Neural crest cell (in vitro differentiated cells): ENCODE measurements around the gene COPS2. TPM values are rescaled to one million over a fixed set of nuclear protein-coding genes. Genes with fewer than 3 reads are reported as not detected.

Source experiments
- DNase-seq: peaks from one replicate; pipeline ENCODE4 v3.0.0; 2021; ENCODE audit warnings: low read depth, mixed read lengths, low spot score
- H3K27ac Mint-ChIP-seq: one replicate; pipeline ENCODE4 v1.8.0; 2021; ENCODE audit warnings: mild to moderate bottlenecking, mixed read lengths; ENCODE audit not compliant: unreplicated experiment
- H3K27me3 Mint-ChIP-seq: 2 replicates; pipeline ENCODE4 v1.8.0; 2021; ENCODE audit warnings: low read depth, mild to moderate bottlenecking, mixed read lengths
- H3K36me3 Mint-ChIP-seq: 2 replicates; pipeline ENCODE4 v1.8.0; 2021; ENCODE audit warnings: low read depth, mild to moderate bottlenecking, mixed read lengths
- H3K4me1 Mint-ChIP-seq: 2 replicates; pipeline ENCODE4 v1.8.0; 2021; ENCODE audit warnings: mixed read lengths
- H3K4me3 Mint-ChIP-seq: one replicate; pipeline ENCODE4 v1.8.0; 2021; ENCODE audit warnings: mild to moderate bottlenecking, mixed read lengths
- H3K9me3 Mint-ChIP-seq: 2 replicates; pipeline ENCODE4 v1.8.0; 2021; ENCODE audit warnings: mixed read lengths
- CTCF ChIP-seq: fragments of 200-600 bp; sonication (generic); conservative IDR thresholded peaks from 2 replicates; pipeline ENCODE4 v1.5.0; 2021; ENCODE audit warnings: antibody characterized with exemption, mild to moderate bottlenecking
- total RNA-seq: library from RNA; stranded (reverse); gene quantifications from 2 replicates; pipeline ENCODE4 v1.2.1, GENCODE V29; 2021

The COPS2 gene
- total RNA-seq, 1 donor from 2014 or later = 92.8 TPM

- H3K27ac Mint-ChIP-seq = peak overlapping the region; percentile 57
- H3K4me1 Mint-ChIP-seq = peaks cover 29% of the 10 kb centered on the region
- no peaks in the 10 kb centered on the region for H3K36me3 Mint-ChIP-seq
- no peaks in the 10 kb centered on the region for H3K27me3 Mint-ChIP-seq
- no peak for TF ChIP-seq CTCF
- H3K4me3 Mint-ChIP-seq = no peak overlapping the region
- DNase-seq = no peak
- no peaks in the 10 kb centered on the region for H3K9me3 Mint-ChIP-seq
These were observed 69.5 kb downstream of the COPS2 start for GRCh38 chr15:49085696-49086459.

DNA sequence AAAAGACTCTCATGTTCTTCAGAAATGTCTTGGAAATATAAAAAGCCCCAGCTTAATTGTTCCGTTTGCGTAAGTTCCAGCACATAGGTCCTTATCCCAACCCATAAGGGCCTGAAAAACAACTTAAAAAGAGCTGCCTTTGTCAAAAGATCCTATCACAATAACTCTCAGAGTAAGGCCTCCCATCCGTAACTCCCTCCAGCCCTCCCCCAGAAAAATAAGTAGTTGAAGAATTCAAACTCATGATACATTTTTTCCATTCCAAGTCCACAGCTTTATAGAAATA, 71.2 kb downstream of the COPS2 start:
- Mint-ChIP-seq H3K9me3 (no peaks in the 10 kb centered on the region), H3K27ac (no peak overlapping the region), H3K4me3 (no peak overlapping the region), H3K36me3 (no peaks in the 10 kb centered on the region), H3K4me1 (peaks cover 24% of the 10 kb centered on the region), H3K27me3 (no peaks in the 10 kb centered on the region)
- no peak for DNase-seq
- TF ChIP-seq CTCF = no peak

DNA sequence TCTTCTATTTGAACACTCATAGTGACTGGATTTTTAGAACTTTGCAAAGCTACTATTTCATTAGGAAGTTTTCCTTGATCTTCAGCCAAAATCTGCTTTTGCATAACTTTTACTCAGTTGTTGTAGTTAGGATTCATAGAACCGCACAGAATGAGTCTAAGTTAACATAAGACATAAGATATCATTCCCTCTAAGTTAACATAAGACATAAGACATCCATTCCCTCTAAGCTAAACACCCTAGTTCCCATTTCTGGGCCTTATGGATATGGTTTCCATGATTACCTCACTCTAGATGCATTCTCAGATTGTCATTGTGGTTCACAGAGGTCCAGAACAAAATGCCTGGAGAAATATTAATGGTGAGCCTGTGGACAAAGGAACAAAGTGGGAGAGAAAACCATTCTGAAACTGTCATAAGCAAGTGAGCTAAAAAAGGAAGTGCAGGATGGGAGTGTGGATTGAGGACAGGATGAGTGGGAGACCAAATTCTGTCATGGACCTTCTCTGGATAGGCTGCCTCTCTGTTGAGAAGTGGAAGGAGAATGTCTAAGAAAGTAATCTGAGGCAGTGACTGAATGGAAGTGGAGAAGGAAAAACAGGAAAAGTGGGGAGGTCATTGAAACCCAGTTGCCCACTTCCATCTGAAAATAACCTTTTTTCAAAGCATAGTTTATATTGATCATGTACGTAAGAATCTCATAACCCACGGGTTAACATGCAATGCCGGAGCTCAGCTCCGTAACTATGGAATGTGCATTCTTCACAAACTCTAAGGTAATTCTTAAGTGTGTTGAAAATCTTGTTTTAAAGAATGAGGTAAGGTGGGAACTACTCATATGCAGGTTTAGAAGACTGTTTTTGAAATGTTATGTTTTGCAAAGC, 71.8 kb downstream of the COPS2 start:
- TF ChIP-seq CTCF = no peak
- Mint-ChIP-seq H3K9me3 (no peaks in the 10 kb centered on the region), H3K27me3 (no peaks in the 10 kb centered on the region)

DNA sequence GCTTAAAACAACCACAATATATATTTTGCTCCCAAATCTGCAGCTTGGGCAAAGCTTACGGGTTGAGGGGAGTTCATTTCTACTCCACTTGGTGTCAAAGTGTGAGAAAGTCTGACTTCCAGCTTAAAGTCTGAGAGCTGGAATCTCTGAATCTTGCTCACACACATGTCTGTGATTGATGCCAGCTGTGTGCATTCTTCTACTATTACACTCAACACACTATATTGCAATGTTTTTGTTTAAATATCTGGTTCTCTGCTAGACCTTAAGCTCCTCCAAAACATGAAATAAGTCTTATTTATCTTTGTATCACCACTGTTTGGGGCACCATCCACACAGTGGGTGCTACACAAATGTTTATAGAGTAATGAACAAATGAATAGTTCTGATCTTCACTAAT, 72.4 kb downstream of the COPS2 start:
- no peak for TF ChIP-seq CTCF
- H3K36me3 Mint-ChIP-seq = no peaks in the 10 kb centered on the region
- no peak overlapping the region for H3K27ac Mint-ChIP-seq
- no peak overlapping the region for H3K4me3 Mint-ChIP-seq
- DNase-seq = no peak
- H3K9me3 Mint-ChIP-seq = no peaks in the 10 kb centered on the region
- peaks cover 19% of the 10 kb centered on the region for H3K4me1 Mint-ChIP-seq
- H3K27me3 Mint-ChIP-seq = no peaks in the 10 kb centered on the region

More for the DNA sequence above, 71.8 kb downstream of the COPS2 start:
- H3K4me3 Mint-ChIP-seq = no peak overlapping the region
- H3K36me3 Mint-ChIP-seq = no peaks in the 10 kb centered on the region
- peaks cover 19% of the 10 kb centered on the region for H3K4me1 Mint-ChIP-seq
- H3K27ac Mint-ChIP-seq = no peak overlapping the region
- no peak for DNase-seq

DNA sequence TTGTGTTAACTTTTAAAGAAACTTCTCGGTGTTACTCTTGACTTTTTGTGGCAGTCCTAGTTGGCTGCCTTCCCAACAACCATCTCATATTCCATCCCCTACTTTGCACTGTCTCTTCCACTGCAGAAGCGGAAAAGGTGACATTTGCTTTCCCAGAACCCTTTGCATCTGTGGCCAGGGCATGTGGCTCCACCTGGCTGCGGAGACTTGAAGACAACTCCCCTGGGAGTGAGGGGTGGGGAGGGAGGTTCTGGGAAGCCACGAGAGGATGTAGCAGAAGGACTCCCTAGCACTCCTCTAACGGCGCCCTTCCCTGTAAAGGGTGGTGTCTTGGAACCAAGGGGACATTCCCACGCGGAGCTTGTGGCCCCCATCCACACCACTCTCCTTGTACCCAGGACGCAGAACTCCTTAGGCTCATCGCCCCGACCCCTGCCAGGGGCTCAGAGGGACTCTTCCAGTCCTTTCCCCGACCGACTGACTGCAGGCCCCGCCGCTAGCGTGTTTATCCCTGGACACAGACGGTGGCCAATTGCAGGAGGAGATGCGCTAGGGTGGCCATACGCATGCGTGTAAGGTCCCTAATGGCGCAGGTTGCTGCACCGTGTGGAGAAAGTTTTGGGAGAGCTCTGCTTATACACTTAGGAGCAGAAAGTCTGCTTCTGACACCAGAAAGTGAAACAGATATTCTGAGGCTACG, 75.9 kb downstream of the COPS2 start:
- H3K4me1 Mint-ChIP-seq = no peaks in the 10 kb centered on the region
- H3K9me3 Mint-ChIP-seq = no peaks in the 10 kb centered on the region
- no peaks in the 10 kb centered on the region for H3K27me3 Mint-ChIP-seq
- no peak for TF ChIP-seq CTCF
- H3K36me3 Mint-ChIP-seq = no peaks in the 10 kb centered on the region
- H3K4me3 Mint-ChIP-seq = no peak overlapping the region
- no peak for DNase-seq
- H3K27ac Mint-ChIP-seq = no peak overlapping the region
